Keratinocyte (primary cell): ENCODE measurements around the gene MFAP1. TPM values are rescaled to one million over a fixed set of nuclear protein-coding genes. Genes with fewer than 3 reads are reported as not detected.
"Not testable (repeated sequence)": the region's sequence is repeated elsewhere in the genome, so short reads cannot be mapped to it uniquely, and the experiment has no call there.

Experiments used
- DNase-seq: peaks from one replicate; pipeline ENCODE4 v3.0.0-alpha.2; 2011; ENCODE audit warnings: low read depth, missing footprints, low spot score
- FAIRE-seq: peaks from 2 replicates; lab custom pipeline; 2011; peaks lifted over from hg19 to GRCh38; lab: Jason Lieb, UNC
- H2AFZ ChIP-seq: 2 replicates; pipeline ENCODE4 v1.6.0; 2012; ENCODE audit warnings: low read length, control low read depth, inconsistent platforms; ENCODE audit not compliant: control insufficient read depth
- H3K27ac ChIP-seq: 2 replicates; pipeline ENCODE4 v1.5.1; 2011; ENCODE audit warnings: low read length; ENCODE audit not compliant: control insufficient read depth, insufficient read depth
- H3K27me3 ChIP-seq: 3 replicates; pipeline ENCODE4 v1.6.0; 2011; ENCODE audit warnings: low read length; ENCODE audit not compliant: control insufficient read depth, insufficient read depth; ENCODE audit errors: extremely low read depth
- H3K36me3 ChIP-seq, 2 experiments: 2 replicates in 1 of 2; 3 replicates in 1 of 2; pipeline ENCODE4 v1.5.1; 2011; ENCODE audit warnings: low read length in 2 of 2, mild to moderate bottlenecking in 1 of 2; ENCODE audit not compliant: control insufficient read depth in 2 of 2, insufficient read depth in 2 of 2; ENCODE audit errors: extremely low read depth in 1 of 2
- H3K4me1 ChIP-seq: 3 replicates; pipeline ENCODE4 v1.5.1; 2011; ENCODE audit warnings: low read length; ENCODE audit not compliant: control insufficient read depth, insufficient read depth; ENCODE audit errors: extremely low read depth
- H3K4me2 ChIP-seq: 3 replicates; pipeline ENCODE4 v1.6.0; 2011; ENCODE audit warnings: low read depth, low read length; ENCODE audit not compliant: control insufficient read depth, insufficient read depth; ENCODE audit errors: extremely low read depth
- H3K4me3 ChIP-seq, 3 experiments: fragments of 200-600 bp in 1 of 3; sonication (generic) in 1 of 3; 2 replicates in 2 of 3; 3 replicates in 1 of 3; pipeline ENCODE4 v1.5.1; 2011 to 2016; ENCODE audit warnings: low read length in 3 of 3, mild to moderate bottlenecking in 3 of 3, control low read depth in 2 of 3, inconsistent platforms in 1 of 3, low read depth in 1 of 3, mixed read lengths in 1 of 3, mixed run types in 1 of 3, moderate library complexity in 1 of 3; ENCODE audit not compliant: control insufficient read depth in 2 of 3, insufficient read depth in 2 of 3; ENCODE audit errors: extremely low read depth in 1 of 3
- H3K79me2 ChIP-seq: 2 replicates; pipeline ENCODE4 v1.6.0; 2012; ENCODE audit warnings: low read length; ENCODE audit not compliant: control insufficient read depth, insufficient read depth
- H3K9ac ChIP-seq: 3 replicates; pipeline ENCODE4 v1.6.0; 2011; ENCODE audit warnings: low read length; ENCODE audit not compliant: control insufficient read depth, insufficient read depth; ENCODE audit errors: extremely low read depth
- H3K9me1 ChIP-seq: 3 replicates; pipeline ENCODE4 v1.6.0; 2011; ENCODE audit warnings: low read length; ENCODE audit not compliant: control insufficient read depth, insufficient read depth; ENCODE audit errors: extremely low read depth
- H3K9me3 ChIP-seq: 2 replicates; pipeline ENCODE4 v1.5.1; 2012; ENCODE audit warnings: low read depth, low read length; ENCODE audit not compliant: control insufficient read depth
- H4K20me1 ChIP-seq: 3 replicates; pipeline ENCODE4 v1.6.0; 2011; ENCODE audit warnings: low read length; ENCODE audit not compliant: control insufficient read depth, insufficient read depth; ENCODE audit errors: extremely low read depth
- CTCF ChIP-seq, 3 experiments: IDR thresholded peaks in 1 of 3; conservative IDR thresholded peaks in 1 of 3; optimal IDR thresholded peaks in 1 of 3; 2 replicates in 2 of 3; 3 replicates in 1 of 3; pipeline versions ENCODE3 to v1.5.1; 2011; ENCODE audit warnings: low read length in 3 of 3, mild to moderate bottlenecking in 3 of 3, moderate library complexity in 2 of 3, control low read depth in 1 of 3, inconsistent platforms in 1 of 3; ENCODE audit not compliant: insufficient read depth in 2 of 3; ENCODE audit errors: extremely low read depth in 1 of 3
- EZH2 ChIP-seq: IDR thresholded peaks from one replicate; pipeline ENCODE4 v1.6.1; 2012; ENCODE audit warnings: inconsistent platforms, mild to moderate bottlenecking, low read length, moderate library complexity
- dilution Hi-C: fragments of 300-500 bp; cut with MboI; formaldehyde crosslinking; loops from one replicate; pipeline ENCODE4 v1.7.0; 2020; ENCODE audit warnings: low sequenced_read_pairs; ENCODE audit not compliant: extremely low pct_ligation_motif_present
- polyA plus RNA-seq, 5 experiments: library from polyadenylated mRNA; depleted of rRNA in 3 of 5; stranded (reverse) in 3 of 5; stranded (forward) in 1 of 5; unstranded in 1 of 5; fragments of >200 nt; gene quantifications; 1 replicate in 1 of 5; 2 replicates in 3 of 5; 3 replicates in 1 of 5; pipeline versions ENCODE4 v1.2.1 to v1.2.3, GENCODE V29; 2011 to 2012; ENCODE audit warnings: missing spikeins in 2 of 5, low read depth in 1 of 5, low replicate concordance in 1 of 5

MFAP1 gene
- polyA plus RNA-seq, 1 donor (not counting 4 experiments of a cell fraction or from before 2014, with no cell fraction given), result 25.6 TPM

- H2AFZ ChIP-seq, result no peak overlapping the region
- dilution Hi-C loops, result no loop called here
- FAIRE-seq (no peak), DNase-seq (no peak)
- TF ChIP-seq CTCF (optimal IDR thresholded peaks at IDR 0.05 in 1 of 3, IDR thresholded peaks at IDR 0.05 in 1 of 3, conservative IDR thresholded peaks at IDR 0.05 in 1 of 3; ENCODE audit: extremely low read depth in 1 of 3, insufficient read depth in 2 of 3, low read length in 3 of 3) (no peak), EZH2 (no peak)
- H3K4me2 ChIP-seq, result no peak overlapping the region
- no peaks in the 10 kb centered on the region for H3K9me3 ChIP-seq
- H3K27ac ChIP-seq, result no peak overlapping the region
- no peak overlapping the region for H3K4me3 ChIP-seq
- H3K9me1 ChIP-seq, result no peaks in the 10 kb centered on the region
- H4K20me1 ChIP-seq, result no peaks in the 10 kb centered on the region
- no peak overlapping the region for H3K9ac ChIP-seq
- H3K27me3 ChIP-seq, result no peaks in the 10 kb centered on the region
- no peaks in the 10 kb centered on the region for H3K4me1 ChIP-seq
- no peaks in the 10 kb centered on the region for H3K79me2 ChIP-seq
- peaks cover 25 to 37% of the 10 kb centered on the region in 2 experiments for H3K36me3 ChIP-seq
Observed at GRCh38 chr15:43808960-43809678, 15.4 kb downstream of the MFAP1 start.

GRCh38 chr15:43808435-43808950 is 16.0 kb downstream of the MFAP1 start:
- FAIRE-seq, result no peak
- H3K36me3 ChIP-seq, result peaks cover 23 to 35% of the 10 kb centered on the region in 2 experiments
- dilution Hi-C loops, result no loop called here

GRCh38 chr15:43802676-43803075 is 21.8 kb downstream of the MFAP1 start:
- DNase-seq, H2AFZ ChIP-seq, H3K9me1 ChIP-seq, FAIRE-seq, H3K9me3 ChIP-seq, H3K4me2 ChIP-seq, H3K4me1 ChIP-seq, H4K20me1 ChIP-seq, H3K27me3 ChIP-seq, dilution Hi-C loops, H3K4me3 ChIP-seq, H3K27ac ChIP-seq, H3K9ac ChIP-seq: not testable (repeated sequence)
- Histone ChIP-seq H3K36me3 (peaks cover 8 to 17% of the 10 kb centered on the region in 2 experiments), H3K79me2 (peaks cover 12% of the 10 kb centered on the region)

More at GRCh38 chr15:43808435-43808950, 16.0 kb downstream of the MFAP1 start:
- Histone ChIP-seq H3K4me3 (no peak overlapping the region), H3K27me3 (no peaks in the 10 kb centered on the region), H3K27ac (no peak overlapping the region), H4K20me1 (no peaks in the 10 kb centered on the region), H3K9me1 (no peaks in the 10 kb centered on the region), H3K4me1 (no peaks in the 10 kb centered on the region), H3K9ac (no peak overlapping the region), H3K79me2 (no peaks in the 10 kb centered on the region), H3K9me3 (no peaks in the 10 kb centered on the region), H2AFZ (no peak overlapping the region), H3K4me2 (no peak overlapping the region)
- DNase-seq, result no peak
- TF ChIP-seq EZH2, result no peak
- TF ChIP-seq CTCF (optimal IDR thresholded peaks at IDR 0.05 in 1 of 3, IDR thresholded peaks at IDR 0.05 in 1 of 3, conservative IDR thresholded peaks at IDR 0.05 in 1 of 3; ENCODE audit: extremely low read depth in 1 of 3, insufficient read depth in 2 of 3, low read length in 3 of 3), result no peak
